HG02840 (cell line): ENCODE results near the gene KRT9.
"Not testable (repeated sequence)": the region's sequence is repeated elsewhere in the genome, so short reads cannot be mapped to it uniquely, and the experiment has no call there.

Experiments
- ATAC-seq: cut with Tn5 transposase; IDR thresholded peaks from one replicate; pipeline ENCODE4 v1.9.1; 2021; ENCODE audit warnings: mild to moderate bottlenecking, moderate library complexity, moderate number of reproducible peaks; ENCODE audit not compliant: unreplicated experiment, low FRiP score

Gene KRT9

DNA sequence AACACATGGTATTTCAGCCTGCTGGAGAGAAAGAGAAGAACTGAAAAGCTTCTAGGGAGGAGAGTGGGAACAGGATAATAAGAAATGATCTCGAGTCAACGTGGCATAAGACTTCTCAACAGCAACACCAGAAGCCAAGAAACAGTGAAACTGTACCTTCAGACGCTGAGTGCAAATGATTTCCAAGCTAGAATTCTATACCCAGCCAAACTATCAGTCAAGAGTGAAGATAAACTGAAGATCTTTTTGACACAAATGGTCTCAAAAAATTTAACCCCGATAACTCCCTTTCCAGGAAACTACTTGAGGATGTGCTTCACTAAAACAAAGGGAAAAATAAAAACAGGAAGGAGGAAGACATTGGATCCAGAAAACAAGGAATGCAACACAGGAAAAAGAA is 35.1 kb upstream of the KRT9 start:
- ATAC-seq: not testable (repeated sequence)

DNA sequence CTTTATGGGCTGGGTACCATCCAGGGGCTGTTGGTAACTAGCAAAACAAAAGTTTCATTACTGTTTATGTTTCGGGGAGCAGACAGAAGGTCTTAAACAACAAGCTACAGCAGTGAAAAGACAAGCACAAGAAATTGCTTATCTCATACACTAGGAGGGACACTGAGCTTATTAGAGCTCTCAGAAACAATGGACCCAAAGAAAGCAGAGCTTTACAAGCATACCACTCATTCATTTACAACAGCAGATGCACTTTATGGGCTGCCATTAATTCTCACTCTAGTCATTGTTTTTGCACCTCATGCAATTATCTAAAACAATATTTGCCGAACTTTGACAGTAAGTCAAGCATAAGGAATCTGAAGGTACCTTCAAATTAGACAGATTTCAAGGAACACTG is 30.7 kb upstream of the KRT9 start:
- ATAC-seq: no peak

DNA sequence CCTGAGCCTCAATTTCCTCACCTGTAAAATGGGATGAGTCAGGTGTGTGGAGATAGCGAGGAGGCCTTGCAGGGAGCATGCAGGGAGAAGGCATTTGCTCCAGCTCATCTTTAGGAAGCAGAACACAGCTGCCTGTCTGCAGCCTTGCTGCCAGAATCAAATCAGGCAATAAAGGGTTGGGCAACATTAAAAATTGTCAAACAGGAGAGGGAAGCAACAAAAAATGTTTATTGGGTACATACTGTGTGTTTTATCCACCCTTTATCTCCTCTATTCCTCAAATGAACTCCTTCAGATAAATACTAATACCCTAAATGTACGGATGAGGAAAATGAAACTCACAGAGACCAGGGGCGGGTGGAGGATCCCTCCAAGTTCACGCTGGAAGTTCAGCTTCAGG is 28.5 kb upstream of the KRT9 start:
- no peak for ATAC-seq

DNA sequence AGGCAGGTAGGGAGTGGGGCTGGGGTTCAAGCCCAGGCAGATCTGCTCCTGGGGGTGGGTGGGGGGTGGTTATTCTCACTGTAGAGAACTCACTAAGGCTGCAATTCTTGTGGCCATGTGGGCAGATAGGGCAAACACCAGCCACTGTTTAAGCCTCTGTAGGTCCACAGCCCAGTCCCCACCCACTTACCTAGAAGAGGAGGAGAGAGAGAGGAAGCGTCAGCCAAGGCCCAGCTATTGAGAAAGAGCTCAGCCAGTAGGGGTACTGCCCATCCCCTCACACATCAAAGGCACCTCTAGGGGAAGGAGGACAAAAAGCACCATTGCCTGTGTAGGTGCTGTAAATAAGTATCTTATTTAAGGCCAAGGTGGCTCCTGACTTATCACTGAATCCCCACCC is 27.8 kb upstream of the KRT9 start:
- no peak for ATAC-seq

DNA sequence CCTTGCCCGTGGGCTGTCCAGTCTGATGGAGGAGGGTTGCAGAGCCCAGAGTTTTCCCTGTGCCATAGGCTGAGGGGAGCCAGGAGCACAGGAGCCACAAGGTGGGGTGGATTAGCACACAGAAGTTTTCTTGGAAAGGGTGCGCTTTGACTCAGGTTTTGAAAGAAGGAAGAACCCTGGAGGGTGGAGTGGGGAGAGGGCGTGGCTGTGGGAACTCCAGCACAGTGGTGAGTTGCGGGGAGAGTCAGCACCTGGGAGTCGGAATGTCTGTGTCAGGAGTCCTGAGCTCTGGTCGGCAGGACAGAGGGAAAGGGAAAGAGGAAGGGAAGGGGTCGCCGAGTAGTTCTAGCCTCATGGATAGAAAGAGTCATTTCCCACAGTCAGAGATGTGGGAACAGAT is 23.7 kb upstream of the KRT9 start:
- no peak for ATAC-seq

DNA sequence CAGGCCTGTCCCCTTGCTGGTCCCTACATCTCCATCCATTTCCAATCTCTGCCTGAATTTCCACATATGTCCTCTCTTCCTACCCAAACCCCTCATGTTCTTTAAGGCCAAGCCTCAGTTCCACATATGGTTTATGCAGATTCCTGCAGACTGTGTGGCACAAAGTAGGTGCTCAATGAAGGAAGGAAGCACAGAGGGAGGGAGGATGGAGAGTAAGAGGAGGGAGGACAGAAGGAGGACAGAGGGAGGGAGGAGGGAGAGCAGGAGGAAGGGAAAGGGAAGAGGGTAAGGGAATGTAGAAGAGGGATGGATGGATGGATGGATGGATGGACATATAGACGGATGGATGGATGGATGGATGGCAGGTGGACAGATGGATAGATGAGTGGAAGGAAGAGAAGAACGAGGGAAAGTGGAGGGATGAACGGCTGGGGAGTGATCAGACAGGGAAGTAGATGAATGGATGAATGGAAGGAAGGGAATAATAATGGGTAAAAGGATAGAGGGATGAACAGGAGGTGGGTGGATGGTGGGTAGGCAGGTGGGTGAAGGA is 22.6 kb upstream of the KRT9 start:
- ATAC-seq: no peak

DNA sequence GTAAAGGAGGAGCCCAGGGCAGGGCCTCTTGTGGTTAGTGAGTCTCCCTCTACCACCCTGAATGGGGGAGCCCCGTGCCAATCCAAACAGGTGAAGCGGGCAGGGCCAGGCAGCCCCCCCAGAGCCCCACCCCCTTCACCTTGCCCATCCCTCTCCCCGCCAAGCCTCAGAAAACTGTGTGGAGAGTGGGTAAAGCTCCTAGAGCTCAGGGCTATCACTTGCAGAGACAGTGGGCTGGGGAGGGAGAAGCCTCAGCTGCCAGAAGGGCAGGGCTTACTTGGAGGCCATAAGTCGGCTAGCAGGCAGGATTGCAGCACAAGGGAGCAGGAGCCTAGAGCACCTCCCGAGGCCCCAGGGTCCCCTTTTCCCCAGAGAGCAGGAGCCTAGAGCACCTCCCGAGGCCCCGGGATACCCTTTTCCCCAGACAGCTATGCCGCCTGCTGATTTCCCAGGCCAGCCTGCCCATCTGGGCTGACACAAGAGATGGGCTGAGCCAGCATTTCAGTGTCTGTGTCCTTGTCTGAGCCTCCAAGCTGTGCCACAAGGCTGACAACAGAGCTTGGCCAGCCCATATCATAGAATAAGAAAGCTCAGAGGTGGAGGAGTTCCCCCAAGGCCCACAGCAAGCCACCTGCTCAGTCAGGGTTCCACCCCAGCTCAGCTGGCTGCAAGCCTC is 21.6 kb upstream of the KRT9 start:
- ATAC-seq: no peak

DNA sequence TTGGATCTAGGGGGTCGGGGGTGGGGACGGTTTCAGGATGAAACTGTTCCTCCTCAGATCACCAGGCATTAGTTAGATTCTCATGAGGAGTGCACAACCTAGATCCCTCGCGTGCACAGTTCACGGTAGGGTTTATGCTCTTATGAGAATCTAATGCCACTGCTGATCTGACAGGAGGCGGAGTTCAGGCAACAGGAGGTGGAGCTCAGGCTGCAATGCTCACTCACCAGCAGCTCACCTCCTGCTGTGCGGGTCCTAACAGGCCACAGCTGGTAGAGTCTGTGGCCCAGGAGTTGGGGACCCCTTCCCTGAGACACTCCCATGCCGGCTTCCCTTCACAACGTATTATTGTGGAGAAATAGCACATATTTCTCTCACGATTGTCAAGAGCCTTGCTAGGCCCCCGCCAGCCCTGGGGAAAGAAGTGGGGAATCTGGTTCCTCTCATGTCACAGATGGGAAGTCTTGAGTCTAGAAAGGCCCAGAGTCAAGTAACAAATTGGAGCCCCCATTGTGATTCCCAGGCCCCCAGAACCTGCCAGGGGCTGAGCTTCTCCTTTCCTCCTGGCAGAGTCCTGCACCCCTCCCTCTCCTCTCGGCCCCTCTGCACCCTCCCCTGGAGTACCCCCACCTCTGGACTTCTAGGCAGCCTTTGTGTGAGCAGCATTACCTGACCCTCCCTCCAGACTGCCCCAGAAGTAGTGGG is 20.9 kb upstream of the KRT9 start:
- ATAC-seq: no peak

DNA sequence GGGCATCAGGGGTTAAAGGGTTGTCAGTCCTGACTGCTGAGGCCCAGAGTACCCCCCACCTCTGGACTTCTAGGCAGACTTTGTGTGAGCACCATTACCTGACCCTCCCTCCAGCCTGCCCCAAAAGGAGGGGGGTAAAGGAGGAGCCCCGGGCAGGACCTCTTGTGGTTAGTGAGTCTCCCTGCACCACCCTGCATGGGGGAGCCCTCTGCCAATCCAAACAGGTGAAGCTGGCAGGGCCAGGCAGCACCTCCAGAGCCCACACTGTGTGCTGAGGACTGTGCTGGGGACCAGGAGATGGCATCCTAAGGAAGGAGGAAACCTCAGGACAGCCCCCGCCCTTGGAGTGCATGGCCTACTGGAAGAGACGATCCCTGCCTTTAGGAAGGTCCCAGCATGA is 17.4 kb upstream of the KRT9 start:
- no peak for ATAC-seq

DNA sequence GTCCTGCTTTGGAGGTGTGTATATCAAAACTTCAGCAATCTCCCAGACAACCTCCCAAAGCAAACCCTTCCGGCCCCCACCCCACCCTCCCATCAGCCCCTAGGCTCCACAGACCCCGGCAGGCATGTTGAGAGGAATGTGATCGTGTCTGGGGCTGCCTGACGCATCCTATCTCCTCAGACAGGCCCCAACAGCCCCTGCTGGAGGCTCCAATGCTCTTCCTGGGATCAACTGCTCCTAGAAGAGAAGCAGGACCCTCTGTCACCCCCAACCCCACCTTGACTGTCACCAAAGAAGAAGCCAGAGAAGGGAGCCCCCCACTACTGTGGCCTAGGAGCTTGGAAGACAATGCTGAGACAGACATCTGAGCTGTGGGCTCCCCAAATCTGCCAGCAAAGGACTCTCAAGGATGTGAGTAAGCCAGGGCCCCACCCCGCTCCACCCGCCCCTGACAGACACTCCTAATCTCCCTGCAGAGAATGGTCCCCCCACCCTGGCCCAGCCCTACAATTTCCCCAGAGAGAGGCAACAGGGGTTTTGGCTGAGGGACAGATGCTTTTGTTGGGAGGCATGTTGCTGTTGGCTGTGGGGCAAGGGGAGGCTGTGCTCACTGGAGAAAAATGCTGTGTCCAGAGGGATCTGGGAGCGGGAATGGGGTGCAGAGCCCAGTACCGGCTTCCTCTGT is 16.4 kb upstream of the KRT9 start:
- no peak for ATAC-seq

DNA sequence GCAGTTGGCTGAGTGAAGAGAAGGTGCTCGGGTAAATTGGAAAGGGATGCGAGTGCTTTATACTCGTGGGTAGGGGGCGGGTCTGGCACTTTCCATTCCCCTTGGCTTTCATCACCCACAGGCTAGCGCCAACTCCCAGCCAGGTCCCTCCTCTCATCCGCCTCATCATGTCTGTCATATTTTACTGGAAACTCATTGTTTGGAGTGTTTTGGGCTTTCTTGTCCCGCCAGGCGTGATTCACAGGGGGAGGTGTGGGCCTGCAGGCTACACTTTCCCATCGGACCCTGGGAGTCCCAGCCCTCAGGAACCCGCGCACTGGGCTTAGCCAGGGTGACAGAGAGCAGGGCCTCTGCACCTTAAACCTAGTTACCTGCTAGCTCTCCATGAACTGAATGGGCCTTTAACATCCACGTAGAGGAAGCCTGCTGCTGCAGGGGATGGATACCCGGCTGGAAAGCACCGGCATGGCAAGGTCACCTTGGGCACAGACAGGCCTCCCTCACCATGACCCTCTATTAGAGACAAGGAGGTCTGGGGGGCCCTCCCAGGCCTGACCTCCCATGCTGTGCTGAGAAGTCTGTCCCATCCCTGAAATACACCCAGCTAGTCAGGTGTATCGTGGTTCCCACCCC is 15.1 kb upstream of the KRT9 start, which contains the start of gene KRT14:
TSS of gene KRT14 (minus strand) at position 33 of the 633 bp plus-strand sequence. CDS start 61 bp downstream, outside the sequence.
- ATAC-seq: no peak

DNA sequence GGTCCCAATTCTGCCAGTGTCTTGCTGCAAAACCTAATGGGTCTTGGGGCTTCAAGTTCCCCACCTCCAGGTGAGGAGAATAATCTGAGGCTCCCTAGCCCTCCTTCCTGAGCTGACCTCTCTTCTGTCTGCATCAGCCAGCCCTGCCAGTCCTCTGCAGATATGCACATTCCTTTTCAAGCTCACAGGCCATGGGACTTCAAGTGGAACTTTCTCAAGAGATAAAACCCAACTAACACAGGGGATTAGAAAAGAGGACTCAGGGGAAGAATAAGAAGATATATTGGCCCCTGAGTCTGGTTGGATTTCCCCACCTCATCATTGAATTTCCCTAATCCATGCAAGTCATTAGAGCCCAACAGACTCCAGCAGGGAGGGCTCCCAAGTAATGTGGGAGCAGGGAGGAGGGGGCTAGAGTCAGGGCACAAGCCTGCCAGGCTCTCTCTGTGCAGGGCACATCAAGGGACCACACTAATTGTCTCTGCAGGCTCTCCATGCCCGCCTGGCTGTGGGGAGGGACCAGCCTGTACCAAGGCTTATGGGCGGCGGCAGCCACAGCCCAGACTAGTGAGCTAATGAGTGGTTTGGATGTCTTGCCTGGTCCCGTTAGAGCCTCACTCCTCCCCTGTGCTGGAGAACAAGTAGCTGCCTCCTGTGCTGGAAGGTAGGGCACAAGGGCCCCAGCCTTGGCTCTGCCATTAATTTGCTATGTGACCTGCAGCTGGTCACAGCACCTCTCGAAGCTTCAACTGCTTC is 13.6 kb upstream of the KRT9 start:
- ATAC-seq: no peak

DNA sequence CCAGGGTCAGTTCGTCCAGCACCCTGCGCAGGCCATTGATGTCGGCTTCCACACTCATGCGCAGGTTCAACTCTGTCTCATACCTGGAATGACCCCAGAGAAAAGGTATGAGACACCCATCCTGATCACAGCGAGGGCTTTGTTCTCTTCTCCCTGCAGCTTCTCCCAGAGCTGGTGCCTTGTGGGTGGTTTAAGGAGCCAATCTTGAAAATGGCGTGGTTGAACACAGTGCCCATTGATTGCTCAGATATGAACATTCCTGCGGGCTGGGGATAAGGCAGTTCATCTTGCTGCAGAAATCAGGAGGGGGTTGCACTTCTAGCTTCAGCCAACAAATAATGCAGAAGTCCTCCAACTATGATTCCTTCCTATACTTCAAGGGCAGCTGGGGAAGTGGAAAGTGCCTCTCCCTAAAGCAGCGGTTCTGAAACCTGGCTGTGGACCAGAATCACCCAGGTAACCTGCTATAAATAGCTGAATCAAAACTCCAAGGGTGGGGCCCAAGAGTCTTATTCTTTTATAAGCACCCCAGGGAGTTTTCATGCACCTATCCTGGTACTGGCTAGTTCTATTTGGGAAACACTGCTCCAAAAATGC is 12.6 kb upstream of the KRT9 start:
- ATAC-seq: not testable (repeated sequence)

DNA sequence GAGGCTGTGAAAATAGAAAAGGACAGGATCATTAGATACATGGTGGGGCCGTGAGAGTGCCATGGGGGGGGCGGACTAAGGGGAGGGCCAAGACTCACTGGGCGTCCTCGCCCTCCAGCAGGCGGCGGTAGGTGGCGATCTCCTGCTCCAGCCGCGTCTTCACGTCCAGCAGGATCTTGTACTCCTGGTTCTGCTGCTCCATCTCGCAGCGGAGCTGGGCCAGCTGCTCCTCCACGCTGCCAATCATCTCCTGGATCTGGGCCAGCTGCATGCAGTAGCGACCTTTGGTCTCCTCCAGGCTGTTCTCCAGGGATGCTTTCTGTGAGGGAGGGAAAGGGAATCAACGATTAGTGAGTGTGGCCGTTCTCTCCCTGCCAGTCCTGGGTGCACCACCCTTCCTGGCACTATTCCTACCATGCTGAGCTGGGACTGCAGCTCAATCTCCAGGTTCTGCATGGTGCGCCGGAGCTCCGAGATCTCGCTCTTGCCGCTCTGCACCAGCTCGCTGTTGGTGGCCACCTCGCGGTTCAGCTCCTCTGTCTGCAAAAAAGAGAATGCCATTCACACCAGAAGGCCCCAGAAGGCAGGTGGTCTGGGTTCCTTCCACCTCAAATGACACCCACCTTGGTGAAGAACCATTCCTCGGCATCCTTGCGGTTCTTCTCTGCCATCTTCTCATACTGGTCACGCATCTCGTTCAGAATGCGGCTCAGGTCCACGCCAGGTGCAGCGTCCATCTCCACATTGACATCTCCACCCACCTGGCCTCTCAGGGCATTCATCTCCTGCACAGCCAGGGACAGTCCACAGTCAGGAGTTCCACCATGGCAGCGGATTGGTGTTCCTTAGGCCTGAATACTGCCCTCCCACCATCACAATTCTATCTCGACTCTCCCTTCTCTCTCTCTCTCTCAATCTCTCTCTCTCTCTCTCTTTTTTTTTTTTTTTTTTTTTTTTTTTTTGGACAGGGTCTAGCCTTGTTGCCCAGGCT is 11.6 kb upstream of the KRT9 start:
- ATAC-seq: no peak

DNA sequence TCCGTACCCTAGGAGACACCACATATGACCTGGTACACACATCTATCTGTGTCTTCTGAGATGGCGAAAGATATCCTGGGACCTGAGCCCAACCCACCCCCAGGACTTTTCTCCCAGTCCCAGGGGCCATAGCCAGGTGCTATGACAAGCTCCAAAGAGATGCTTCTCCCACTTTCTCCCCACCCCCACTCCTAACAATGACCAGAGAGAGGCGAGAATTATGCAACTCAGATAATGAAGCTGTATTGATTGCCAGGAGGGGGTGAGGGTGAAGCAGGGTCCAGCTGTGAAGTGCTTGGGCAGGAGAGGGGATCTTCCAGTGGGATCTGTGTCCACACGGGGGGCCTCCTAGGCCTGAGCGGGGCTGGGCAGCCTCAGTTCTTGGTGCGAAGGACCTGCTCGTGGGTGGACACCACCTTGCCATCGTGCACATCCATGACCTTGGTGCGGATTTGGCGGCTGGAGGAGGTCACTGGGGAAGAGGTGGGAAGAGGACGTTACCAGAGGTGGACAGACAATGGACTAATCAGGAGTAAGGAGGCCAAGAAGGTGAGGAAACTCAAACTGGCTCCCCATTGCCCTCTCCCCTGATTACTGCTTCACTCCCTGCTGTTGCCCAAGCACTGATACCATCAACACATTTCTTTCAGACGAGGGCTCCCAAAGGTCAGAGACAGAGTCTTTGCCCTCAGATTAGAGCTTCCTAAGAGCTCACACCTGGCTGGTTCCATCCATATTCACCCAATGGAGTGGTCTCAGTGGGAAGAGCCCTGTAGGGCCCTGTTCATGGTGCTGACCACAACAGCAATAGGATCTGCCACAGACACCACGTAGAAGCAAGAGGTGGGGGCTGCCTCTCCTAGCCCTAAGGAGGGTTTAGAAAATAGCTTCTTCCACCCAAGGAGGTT is 10.5 kb upstream of the KRT9 start:
- ATAC-seq: not testable (repeated sequence)

DNA sequence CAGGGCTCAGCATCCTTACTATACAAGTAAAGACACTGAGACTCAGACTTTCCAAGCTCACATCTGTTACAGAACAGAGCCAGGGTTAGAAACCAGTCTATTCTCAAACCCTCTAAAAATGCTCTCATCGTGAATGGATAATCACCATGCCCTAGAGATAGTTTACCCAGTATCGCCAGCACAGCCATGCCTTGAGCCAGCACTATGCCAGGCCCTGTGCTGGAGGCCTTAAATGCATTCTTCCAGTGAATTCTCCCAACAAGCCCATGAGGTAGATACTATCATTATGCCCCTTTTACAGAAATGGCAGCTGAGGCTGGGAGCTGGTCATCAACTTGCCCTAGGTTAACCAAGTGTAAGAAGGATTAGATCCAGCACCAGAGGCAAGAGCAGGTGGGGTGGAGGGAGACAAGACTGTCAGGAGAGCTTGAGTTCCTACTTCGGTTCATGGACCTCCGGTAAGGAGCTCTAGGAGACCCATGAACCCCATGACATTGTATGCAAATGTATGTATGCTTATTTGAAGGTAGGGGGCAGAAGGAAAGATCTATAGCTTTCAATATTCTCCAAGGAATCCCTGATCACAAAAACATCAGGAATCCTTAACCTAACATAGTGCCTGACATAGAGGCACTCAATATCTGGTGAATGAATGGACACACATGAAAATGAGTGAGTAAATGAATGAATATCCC is 9.7 kb upstream of the KRT9 start:
- ATAC-seq: no peak
